Loucy (cell line): Measurements from ENCODE around the gene ASB4.
A peak's percentile ranks its signal among the peaks of the same experiment; 100 is the strongest.

Experiments
- H2AFZ ChIP-seq: fragments of 200-600 bp; sonication (generic); 2 replicates; pipeline ENCODE4 v1.6.0; 2016; ENCODE audit warnings: antibody characterized with exemption, mild to moderate bottlenecking, low read length, moderate library complexity
- H3F3A ChIP-seq: fragments of 200-600 bp; 2 replicates; pipeline ENCODE4 v1.6.0; 2016; ENCODE audit warnings: antibody characterized with exemption, low read depth, mild to moderate bottlenecking
- H3K27me3 ChIP-seq: fragments of 200-600 bp; sonication (generic); 2 replicates; pipeline ENCODE4 v1.6.1; 2014; ENCODE audit warnings: low read length, mild to moderate bottlenecking; ENCODE audit not compliant: insufficient read depth, poor library complexity, severe bottlenecking
- H3K36me3 ChIP-seq: fragments of 200-600 bp; sonication (generic); 2 replicates; pipeline ENCODE4 v1.6.1; 2016; ENCODE audit warnings: low read length; ENCODE audit not compliant: insufficient read depth
- H3K4me1 ChIP-seq: fragments of 200-600 bp; sonication (generic); 2 replicates; pipeline ENCODE4 v1.5.1; 2014; ENCODE audit warnings: low read length, mild to moderate bottlenecking; ENCODE audit not compliant: insufficient read depth, poor library complexity, severe bottlenecking
- H3K4me2 ChIP-seq: fragments of 200-600 bp; sonication (generic); 2 replicates; pipeline ENCODE4 v1.6.0; 2014; ENCODE audit warnings: antibody characterized with exemption, low read length, low read depth, mild to moderate bottlenecking; ENCODE audit not compliant: poor library complexity, severe bottlenecking
- H3K4me3 ChIP-seq: fragments of 200-600 bp; sonication (generic); 2 replicates; pipeline ENCODE4 v1.5.1; 2014; ENCODE audit warnings: low read length, mild to moderate bottlenecking, mixed read lengths; ENCODE audit not compliant: poor library complexity, severe bottlenecking
- H3K79me2 ChIP-seq: fragments of 200-600 bp; sonication (generic); 2 replicates; pipeline ENCODE4 v1.6.1; 2014; ENCODE audit warnings: low read length; ENCODE audit not compliant: insufficient read depth
- H3K9ac ChIP-seq: fragments of 200-600 bp; sonication (generic); 2 replicates; pipeline ENCODE4 v1.6.0; 2014; ENCODE audit warnings: mild to moderate bottlenecking, low read depth, low read length, moderate library complexity; ENCODE audit not compliant: poor library complexity, severe bottlenecking
- H3K9me2 ChIP-seq: fragments of 200-600 bp; sonication (generic); replicated peaks from 2 replicates; pipeline ENCODE4 v1.6.1; 2016; ENCODE audit warnings: low read depth, low read length, mixed read lengths
- H3K9me3 ChIP-seq: fragments of 200-600 bp; sonication (generic); 2 replicates; pipeline ENCODE4 v1.6.1; 2014; ENCODE audit warnings: mild to moderate bottlenecking, antibody characterized with exemption, low read length, low read depth; ENCODE audit not compliant: insufficient read depth
- H4K20me1 ChIP-seq: fragments of 200-600 bp; sonication (generic); 2 replicates; pipeline ENCODE4 v1.6.0; 2014; ENCODE audit warnings: antibody characterized with exemption, low read length, mild to moderate bottlenecking; ENCODE audit not compliant: insufficient read depth, poor library complexity, severe bottlenecking
- CTCF ChIP-seq: fragments of 200-600 bp; sonication (generic); conservative IDR thresholded peaks from 2 replicates; pipeline ENCODE4 v1.5.1; 2014; ENCODE audit warnings: mild to moderate bottlenecking, antibody characterized with exemption, low read length
- EZH2phosphoT487 ChIP-seq: fragments of 200-600 bp; IDR thresholded peaks from 2 replicates; pipeline ENCODE4 v1.6.1; 2018; ENCODE audit warnings: antibody characterized with exemption, mild to moderate bottlenecking, moderate library complexity, borderline replicate concordance

ASB4 gene

GRCh38 chr7:95509199-95509598 is 23.5 kb downstream of the ASB4 start:
- Histone ChIP-seq H3F3A (no peaks in the 10 kb centered on the region), H3K4me2 (peak overlapping the region; percentile 54), H3K36me3 (no peaks in the 10 kb centered on the region), H3K79me2 (no peaks in the 10 kb centered on the region), H3K9me3 (no peaks in the 10 kb centered on the region), H2AFZ (no peak overlapping the region; the same call in 1 of the 2 replicates), H3K9ac (peak overlapping the region; percentile 25), H3K4me1 (peaks cover 74% of the 10 kb centered on the region), H4K20me1 (no peaks in the 10 kb centered on the region), H3K27me3 (no peaks in the 10 kb centered on the region), H3K4me3 (peak overlapping the region; percentile 46), H3K9me2 (no peaks in the 10 kb centered on the region)
- TF ChIP-seq EZH2phosphoT487 (no peak), CTCF (no peak)

GRCh38 chr7:95511716-95512260 is 26.0 kb downstream of the ASB4 start:
- Histone ChIP-seq H3F3A (no peaks in the 10 kb centered on the region), H2AFZ (peak overlapping the region; percentile 80), H3K4me1 (peaks cover 57% of the 10 kb centered on the region), H3K4me2 (peak overlapping the region; percentile 47), H3K79me2 (no peaks in the 10 kb centered on the region), H3K9ac (peak overlapping the region; percentile 42), H3K36me3 (no peaks in the 10 kb centered on the region), H3K9me2 (no peaks in the 10 kb centered on the region), H3K4me3 (no peak overlapping the region), H4K20me1 (no peaks in the 10 kb centered on the region), H3K9me3 (no peaks in the 10 kb centered on the region), H3K27me3 (no peaks in the 10 kb centered on the region)
- peak; percentile 87 for TF ChIP-seq CTCF
- TF ChIP-seq EZH2phosphoT487, result no peak

- Histone ChIP-seq H3K4me1 (peaks cover 10% of the 10 kb centered on the region), H4K20me1 (no peaks in the 10 kb centered on the region), H3K27me3 (no peaks in the 10 kb centered on the region), H3K79me2 (no peaks in the 10 kb centered on the region), H3F3A (no peaks in the 10 kb centered on the region), H3K9ac (no peak overlapping the region), H2AFZ (0 out of 2 replicates have a peak overlapping the region, but pooled peaks have one; percentile 13), H3K36me3 (no peaks in the 10 kb centered on the region), H3K9me2 (no peaks in the 10 kb centered on the region), H3K9me3 (no peaks in the 10 kb centered on the region), H3K4me3 (no peak overlapping the region), H3K4me2 (no peak overlapping the region)
- TF ChIP-seq CTCF (no peak), EZH2phosphoT487 (no peak)
Measured at GRCh38 chr7:95517458-95517857, 31.7 kb downstream of the ASB4 start.
